Kasumi-1 (cell line): ENCODE results near the gene OR2C1.

Experiments used
- DNase-seq, 2 experiments: peaks; one replicate each; lab custom pipeline; 2025; lab: John Stamatoyannopoulos, UW

Gene OR2C1

GRCh38 chr16:3355589-3355988 is at the start of gene OR2C1:
Gene OR2C1 (plus strand): TSS chr16:3355889. CDS start chr16:3355941, 52 bp downstream.
- DNase-seq: no peak

- no peak for DNase-seq
Observed at GRCh38 chr16:3306078-3306477, 49.6 kb upstream of the OR2C1 start.

GRCh38 chr16:3311496-3311895 is 44.2 kb upstream of the OR2C1 start:
- no peak for DNase-seq

DNA sequence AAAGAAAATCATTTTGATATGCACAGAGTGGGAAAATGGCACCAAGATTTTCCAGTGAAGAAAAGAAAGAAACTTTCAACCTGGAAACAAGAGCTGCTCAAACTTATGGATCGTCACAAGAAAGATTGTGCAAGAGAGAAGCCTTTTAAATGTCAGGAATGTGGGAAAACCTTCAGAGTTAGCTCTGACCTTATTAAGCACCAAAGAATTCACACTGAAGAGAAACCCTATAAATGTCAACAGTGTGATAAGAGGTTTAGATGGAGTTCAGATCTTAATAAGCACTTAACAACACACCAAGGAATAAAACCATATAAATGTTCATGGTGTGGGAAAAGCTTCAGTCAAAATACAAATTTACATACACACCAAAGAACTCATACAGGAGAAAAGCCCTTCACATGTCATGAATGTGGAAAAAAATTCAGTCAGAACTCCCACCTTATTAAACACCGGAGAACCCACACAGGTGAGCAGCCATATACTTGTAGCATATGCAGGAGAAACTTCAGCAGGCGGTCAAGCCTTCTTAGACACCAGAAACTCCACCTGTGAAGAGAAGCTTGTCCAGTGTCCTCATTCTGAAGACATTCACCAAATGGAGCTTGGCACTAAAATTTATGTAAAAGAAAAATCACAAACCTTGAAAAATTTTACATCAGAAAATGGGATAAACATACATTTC is 38.2 kb upstream of the OR2C1 start:
- DNase-seq: no peak

- no peak for DNase-seq
Observed at GRCh38 chr16:3321816-3322215, 33.9 kb upstream of the OR2C1 start.

GRCh38 chr16:3327514-3327913 is 28.2 kb upstream of the OR2C1 start:
- DNase-seq: no peak

DNA sequence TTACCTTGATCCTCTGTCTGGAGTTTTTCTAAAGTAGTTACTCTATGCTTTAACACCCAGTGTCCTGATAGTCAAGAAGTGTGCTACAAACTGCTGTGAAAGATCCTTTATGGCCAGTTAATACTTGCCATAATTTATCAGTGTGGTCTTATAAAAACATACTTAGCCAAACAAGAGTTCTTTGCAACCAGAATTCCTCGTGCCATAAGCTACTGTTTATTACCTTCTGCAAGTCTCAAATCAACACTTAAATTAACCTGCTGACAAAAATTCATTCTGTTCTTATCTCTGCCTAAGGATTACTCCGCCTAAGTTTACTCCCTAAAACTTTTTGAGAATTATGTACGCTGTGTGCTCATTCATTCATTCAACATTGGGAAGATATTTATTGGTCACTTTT is 27.6 kb upstream of the OR2C1 start:
- no peak for DNase-seq

GRCh38 chr16:3328643-3329042 is 27.0 kb upstream of the OR2C1 start:
- no peak for DNase-seq

DNA sequence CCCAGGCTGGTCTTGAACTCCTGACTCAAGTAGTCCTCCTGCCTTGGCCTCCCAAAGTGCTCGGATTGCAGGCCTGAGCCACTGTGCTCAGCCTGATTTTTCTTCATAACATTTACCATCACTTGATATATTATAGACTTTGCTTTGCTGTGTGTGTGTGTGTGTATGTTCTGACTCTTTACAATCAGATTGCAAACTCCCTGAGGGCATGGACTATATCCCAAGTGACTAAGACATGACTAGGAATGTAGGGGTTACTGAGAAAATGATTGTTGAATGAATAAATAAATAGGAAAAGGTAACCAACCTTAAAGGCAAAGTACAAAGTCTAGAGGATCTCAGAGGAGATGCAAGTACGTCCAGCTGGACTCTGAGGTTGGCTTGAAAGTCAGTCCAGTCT is 9.6 kb upstream of the OR2C1 start:
- DNase-seq: no peak

DNA sequence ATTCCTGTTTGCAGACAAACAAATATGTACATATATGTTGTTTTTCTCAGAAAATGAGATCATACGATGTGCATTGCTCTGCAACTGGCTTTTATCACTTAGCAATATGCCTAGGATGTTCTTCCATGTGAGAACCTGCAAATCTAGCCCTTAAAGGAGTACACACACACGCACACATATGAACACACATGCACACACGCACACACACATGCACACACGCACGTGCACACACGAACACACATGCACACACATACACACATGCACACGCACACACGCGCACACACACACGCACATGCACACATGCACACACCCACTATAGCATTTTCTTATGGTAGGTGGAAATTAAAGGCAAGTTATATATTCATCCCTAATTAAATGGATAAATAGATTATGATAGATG is 8.1 kb upstream of the OR2C1 start:
- DNase-seq: no peak

GRCh38 chr16:3348547-3349167 is 7.0 kb upstream of the OR2C1 start:
- DNase-seq: no peak

DNA sequence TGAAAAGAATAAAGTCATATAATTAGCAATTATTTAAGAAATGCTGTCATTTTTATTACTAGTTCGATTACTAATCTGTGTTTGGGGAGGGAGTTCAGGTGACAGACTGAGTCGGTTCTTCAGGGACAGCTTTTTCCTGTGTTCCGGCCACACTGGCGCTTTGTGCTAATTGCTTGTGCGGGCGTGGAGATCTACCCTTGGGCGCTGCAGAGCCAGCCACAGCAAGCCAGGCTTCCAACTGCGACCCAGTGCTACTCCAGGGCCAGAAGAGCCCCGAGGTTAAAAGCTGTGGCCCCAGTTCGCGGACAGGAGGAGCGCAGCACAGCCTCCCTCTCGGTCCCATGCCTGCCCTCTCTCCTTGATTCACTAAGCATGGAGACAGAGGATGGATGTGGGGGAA is 6.5 kb upstream of the OR2C1 start:
- no peak for DNase-seq

- DNase-seq: no peak
Observed at GRCh38 chr16:3356118-3356517, 429 bp downstream of the OR2C1 start.

- no peak for DNase-seq
Observed at GRCh38 chr16:3358871-3359270, 3.2 kb downstream of the OR2C1 start.

- DNase-seq: no peak
Observed at GRCh38 chr16:3362931-3363330, 7.2 kb downstream of the OR2C1 start.

DNA sequence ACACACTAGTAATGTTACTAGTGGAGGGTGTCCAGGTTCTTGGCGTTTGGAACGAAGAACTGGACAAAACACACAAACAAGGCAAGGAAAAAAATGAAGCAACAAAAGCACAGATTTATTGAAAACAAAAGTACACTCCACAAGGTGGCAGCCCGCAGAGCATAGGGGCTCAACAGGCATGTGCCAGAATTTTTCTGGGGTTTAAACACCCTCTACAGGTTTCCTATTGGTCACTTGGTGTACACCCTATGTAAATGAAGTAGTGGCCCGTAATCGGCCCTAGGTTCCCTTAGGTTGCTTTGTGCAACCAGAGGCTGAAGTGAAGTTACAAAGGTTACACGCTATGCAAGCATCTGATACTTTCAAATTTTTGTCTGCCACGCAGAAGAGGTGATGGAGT is 8.1 kb downstream of the OR2C1 start:
- peak in 1 of 2 experiments; percentile 8 for DNase-seq

DNA sequence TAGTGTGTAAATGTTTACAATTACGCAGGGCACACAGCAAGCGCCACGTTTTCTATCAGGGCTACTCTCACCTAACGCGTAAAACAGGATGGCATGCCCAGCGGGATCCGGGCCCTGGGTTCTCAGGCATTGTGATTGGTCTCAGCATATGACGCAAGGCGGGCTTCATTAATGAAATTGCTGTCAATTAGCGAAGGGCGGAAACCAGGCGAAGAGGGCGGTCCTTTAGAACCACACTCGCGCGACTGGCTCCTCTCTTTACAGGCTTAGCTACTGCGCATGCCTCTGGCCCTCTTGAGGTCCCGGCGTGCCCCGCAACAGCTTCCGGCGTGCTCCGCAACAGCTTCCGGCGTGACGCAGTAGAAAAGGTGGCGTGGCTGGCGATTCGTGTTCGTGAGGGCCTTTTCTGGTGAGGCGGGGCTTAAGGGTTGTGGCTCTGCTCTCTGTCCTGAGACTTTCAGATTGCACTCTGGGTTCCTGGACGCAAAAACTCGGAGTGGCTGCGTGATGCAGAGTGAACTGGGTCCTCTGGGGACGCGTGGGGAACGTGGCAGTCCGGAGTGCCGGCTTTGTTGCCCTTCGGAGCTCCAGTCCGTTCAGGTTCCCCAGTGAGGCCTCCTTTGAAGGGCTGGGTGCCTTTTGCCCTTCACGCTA is 9.2 kb downstream of the OR2C1 start:
- DNase-seq: no peak

- DNase-seq: no peak
Observed at GRCh38 chr16:3369073-3369472, 13.4 kb downstream of the OR2C1 start.

DNA sequence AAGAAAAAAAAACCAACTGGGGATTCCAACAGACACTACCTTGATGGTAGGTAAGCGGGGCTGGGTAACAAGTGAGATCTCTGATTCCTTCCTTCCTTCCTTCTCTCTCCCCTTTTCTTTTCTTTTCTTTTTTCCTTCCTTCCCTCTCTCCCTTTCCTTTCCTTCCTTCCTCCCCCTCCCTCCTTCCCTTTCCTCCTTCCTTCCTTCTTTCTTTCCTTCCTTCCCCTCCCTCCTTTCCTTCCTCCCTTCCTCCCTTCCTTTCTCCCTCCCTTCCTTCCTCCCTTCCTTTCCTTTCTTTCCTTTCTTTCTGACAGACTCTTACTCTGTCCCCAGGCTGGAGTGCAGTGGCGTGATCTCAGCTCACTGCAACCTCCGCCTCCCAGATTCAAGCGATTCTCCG is 20.0 kb downstream of the OR2C1 start:
- DNase-seq: no peak

- no peak for DNase-seq
Observed at GRCh38 chr16:3377917-3378316, 22.2 kb downstream of the OR2C1 start.

DNA sequence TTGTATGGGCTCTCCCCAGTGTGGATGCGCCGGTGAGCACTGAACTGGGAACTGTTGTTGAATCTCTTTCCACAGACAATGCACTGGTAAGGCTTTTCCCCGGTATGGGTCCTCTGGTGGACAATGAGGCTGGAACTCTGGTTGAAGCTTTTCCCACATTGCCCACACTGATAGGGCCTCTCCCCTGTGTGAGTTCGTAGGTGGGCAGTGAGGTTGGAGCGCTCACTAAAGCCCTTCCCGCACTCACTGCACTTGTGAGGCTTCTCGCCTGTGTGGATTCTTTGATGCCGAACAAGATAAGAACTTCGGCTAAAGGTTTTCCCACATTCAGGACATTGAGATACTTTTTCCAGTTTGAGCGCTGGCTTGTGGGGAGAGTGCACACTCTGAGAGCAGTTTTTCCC is 27.4 kb downstream of the OR2C1 start:
- no peak for DNase-seq

DNA sequence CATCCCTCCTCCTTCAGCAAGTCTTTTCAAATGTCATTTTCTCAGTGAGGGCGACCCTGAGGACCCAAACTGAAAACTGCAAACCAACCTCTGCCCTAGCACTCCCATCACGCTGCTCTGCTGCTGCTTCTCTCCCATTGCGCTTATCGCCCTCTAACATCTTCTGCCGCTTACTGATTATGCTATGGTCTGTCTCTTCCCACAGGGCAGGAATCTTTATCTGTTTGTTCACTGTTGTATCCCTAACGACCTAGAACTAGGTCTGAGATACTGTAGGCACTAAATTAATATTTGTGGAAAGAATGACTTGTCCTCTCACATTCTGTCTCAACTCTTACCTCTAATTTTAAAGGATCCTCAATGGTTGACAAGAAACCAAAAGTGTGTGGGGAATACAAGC is 32.6 kb downstream of the OR2C1 start:
- no peak for DNase-seq

GRCh38 chr16:3389663-3390338 is 34.1 kb downstream of the OR2C1 start:
- DNase-seq: peak; percentile 2 to 22
